Stimulated activated CD4-positive, alpha-beta T cell treated with anti-CD3 and anti-CD28 coated beads, Interleukin-2, amount 100 ng/mL, for 24 hours (primary cell): ENCODE data around the gene TULP1.

Experiments
- DNase-seq, 2 donors: peaks; one replicate each; pipeline ENCODE4 v3.0.0-alpha.2; 2020

The TULP1 gene

GRCh38 chr6:35496036-35496840 is 16.5 kb downstream of the TULP1 start:
- no peak for DNase-seq

DNA sequence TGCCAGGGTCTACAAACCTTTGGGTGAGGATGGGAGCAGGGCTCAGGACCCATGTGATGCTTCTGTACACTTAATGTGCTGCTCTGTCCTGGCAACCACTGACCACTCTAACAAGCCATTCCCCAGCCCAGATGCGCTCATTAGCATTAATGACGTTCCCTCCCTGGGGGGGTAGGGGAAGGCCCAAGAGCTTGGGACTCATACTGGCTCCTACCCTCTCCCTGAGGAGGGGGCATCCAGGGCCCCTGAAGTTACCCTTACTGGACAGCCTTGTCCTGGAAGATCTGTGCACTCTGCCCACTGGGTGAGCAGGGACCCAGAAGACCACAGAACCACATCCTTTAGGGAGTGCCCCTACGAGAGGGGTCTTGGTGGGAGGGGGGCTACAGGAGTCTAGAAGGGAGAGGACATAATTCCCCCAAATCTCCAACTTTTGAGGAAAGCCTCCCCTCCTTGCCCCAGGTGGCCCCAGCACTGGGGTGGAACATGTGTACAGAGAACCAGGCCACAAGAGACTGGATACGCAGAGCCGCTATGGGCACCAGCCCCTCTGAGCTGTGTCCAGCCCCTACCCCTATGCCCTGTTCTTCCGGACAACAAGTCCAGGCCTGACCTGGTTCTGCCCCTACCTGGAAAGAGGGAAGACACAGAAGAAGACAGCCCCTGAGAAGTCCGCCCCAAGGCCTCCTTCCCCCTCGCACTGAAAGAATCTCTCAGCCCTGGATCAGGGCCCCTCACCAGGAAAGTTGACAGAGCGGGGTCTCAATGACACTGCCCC is 17.2 kb downstream of the TULP1 start:
- DNase-seq: no peak

DNA sequence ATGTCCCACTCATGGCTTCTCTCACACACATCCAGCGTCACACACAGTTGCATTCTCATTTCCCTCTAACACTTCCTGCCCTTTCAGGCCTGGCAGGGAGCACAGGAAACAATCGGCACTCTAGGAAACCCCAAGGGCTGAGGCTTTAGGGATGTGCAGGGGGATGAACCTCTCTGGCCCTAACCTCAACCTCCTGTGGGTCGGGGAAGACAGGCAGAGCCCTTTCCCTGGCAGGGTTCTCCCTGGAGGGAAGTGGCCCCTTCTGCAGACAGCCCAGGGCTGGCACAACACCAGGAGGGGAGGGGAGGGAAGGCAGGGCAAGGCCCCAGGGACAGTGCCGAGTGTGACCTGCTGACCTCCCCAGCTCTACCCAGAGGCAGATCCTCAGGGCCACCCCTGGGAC is 18.5 kb downstream of the TULP1 start:
- DNase-seq: no peak

- DNase-seq: no peak
Observed at GRCh38 chr6:35493307-35493983, 19.3 kb downstream of the TULP1 start.

DNA sequence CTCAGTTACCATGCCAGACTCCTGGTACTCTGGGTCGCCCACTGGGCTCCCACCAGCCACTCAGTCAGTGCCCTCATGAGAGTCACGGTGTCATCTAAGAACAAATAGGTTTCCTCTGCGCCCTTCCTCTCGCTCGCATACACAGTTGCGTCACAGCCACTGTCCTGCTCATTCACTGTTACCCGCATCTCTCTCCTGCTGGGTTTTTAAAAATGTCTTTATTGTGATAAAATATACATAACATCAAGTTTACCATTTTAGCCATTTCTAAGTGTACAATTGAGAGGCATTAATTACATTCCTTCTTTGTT is 19.8 kb downstream of the TULP1 start:
- no peak for DNase-seq

GRCh38 chr6:35492258-35492973 is 20.3 kb downstream of the TULP1 start:
- DNase-seq: no peak

DNA sequence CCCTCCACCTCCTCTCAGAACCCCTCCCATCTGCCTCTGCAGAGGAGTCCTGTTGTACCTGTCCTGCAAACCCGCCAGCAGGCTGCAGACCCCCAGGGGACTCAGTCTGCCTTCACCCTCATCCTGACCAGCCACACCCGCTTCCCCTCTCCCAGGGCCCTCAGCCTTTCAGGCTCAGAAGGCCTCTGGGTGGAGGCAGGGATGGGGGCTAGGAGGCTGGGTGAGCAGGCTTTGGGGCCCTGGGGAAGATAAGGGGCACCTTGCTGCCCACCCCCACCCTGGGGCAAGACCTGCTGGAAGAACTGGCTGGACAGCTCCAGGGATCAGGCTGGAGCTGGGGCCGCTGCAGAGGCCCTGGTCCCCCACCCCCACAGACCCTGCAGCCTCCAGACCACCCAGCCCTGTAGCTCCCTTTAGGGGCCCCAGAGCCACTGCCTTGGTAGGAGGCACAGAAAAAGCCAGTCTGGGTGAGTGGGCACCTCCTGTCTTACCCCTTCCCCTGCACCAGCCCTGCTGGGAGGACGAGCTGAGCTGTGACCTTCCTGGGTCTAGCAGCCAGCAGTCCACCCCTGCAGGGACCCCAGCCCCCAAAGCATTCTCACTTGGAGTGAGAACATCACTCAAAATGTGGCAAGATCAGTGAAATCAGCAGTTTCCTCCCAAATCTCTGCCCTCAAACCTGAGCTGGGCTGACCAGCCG is 21.0 kb downstream of the TULP1 start:
- DNase-seq: no peak

- no peak for DNase-seq
Observed at GRCh38 chr6:35490821-35491557, 21.7 kb downstream of the TULP1 start.

DNA sequence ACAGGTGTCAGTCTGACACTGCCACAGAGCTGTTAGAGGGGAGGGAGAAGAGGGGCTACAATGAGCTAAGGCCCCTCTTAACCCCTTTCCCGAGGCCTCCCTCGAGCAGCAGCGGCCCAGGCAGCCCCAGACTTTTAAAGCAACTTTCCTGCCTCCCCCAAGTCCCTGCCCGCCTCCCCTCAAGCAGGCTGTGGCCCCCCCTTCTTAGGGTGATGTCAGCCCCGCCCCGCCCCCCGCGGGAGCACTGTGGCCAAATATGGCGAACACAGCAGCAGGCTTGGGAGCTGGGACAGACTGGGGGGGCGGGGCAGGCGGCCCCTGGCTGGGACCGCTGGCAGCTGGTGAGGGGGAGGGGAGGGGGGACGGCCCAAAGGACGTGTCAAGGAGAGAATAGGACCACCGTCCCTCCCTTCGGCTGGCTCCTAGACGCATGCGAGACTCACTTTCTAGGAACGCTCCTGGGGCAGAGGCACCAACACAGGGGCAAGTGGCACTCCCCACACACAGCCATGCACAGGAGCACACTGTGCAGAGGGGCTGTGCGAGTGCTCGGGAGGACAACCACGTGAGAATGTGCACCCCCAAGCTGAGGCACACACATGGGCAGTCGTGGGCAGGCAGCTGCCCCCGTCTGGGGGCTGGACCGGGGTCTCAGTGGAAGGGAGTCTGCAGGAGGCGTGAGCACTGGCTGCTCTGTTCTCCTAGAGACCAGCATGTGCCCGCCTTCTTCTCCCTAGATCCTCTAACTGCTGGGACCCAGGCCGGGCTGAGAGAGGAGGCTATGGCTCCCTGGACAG is 22.5 kb downstream of the TULP1 start:
- no peak for DNase-seq

- no peak for DNase-seq
Observed at GRCh38 chr6:35489066-35489465, 23.6 kb downstream of the TULP1 start.

- no peak for DNase-seq
Observed at GRCh38 chr6:35488517-35488862, 24.2 kb downstream of the TULP1 start.

GRCh38 chr6:35487658-35488516 is 24.8 kb downstream of the TULP1 start:
- no peak for DNase-seq

DNA sequence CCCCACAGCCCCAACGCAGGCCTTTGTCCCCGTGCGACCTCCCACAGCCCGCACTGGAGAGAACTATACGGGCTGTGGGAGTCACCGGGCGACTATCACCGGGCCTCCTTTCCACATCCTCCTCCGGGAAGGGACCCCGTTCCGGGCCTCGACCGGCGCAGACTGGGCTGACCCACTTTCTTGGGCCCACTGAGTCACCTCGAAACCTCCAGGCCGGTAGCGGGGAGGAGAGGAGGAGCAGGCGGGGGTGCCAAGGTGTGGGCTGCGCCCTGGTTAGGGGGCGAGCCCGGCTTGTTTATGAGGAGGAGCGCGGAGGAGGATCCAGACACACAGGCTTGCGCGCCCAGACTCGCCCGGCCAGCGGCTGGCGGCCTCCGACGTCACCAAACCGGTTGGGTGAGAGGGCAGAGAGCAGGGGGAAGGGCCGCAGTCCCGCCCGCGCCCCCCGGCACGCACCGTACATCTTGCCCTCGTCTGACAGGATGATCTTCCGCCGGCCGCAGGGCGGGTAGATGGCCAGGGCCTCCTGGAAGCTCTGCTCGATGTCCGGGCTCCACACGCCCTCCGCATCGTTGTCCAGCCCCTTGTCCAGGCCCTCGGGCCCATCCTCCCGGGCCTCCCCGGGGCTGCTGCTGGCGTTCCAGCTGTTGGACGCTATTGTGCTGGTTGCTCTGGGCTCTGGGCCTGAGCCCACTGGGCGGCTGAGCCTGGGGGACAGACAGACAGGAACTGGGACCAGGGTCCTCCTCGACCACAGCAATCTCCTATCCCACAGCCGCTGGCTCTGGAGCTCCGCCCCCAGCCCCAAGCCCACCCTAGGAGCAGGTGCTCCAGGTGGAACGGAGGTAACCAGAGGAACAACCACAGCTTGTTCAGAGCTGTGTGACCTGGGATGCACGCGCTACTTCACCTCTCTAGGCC is 26.4 kb downstream of the TULP1 start:
- no peak for DNase-seq

DNA sequence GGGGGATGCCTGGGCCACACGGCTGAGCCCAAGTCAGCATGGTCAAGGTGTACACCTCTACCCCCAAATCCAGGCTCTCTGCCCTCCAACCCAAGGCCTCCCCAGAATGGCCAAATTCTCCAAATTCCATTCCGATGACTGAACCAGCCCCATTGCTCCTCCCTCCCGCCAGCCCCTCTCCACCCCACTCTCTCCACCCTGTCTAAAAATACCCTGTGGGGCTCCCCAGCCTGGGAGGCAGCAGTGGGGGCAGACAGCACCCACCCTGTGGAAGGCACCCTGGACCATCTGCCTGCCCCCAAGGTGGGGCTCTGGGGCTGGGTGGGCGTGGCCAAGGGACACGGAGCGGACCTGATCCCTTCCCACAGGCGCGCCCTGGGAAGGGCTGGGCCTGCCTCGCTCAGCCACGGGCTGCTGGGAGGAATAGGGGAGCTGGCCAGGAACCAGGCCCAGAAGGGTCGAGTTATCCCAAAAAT is 27.3 kb downstream of the TULP1 start:
- no peak for DNase-seq

DNA sequence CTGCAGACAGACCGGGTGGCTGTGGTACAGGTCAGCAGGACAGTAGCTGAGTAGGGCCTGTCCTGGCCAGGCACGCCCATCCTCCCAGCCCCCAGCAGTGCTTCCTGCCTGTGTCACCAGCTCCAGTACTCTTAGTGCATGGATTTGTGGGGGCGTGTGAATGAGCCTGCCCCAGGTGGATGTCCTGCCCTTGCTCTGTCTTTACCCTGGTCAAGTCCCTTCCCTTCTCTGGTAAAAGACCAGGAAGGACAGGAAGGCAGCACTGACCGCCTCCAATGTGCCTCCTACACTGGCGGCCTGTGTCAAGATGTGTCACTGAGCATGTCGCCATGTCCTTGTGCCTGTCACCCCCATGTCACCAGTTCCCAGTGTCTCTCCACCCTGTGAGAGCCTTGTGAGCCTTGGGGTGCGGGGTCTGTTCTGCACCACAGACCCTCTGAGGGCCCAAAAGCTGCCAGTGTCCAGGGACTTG is 27.7 kb downstream of the TULP1 start:
- DNase-seq: no peak

DNA sequence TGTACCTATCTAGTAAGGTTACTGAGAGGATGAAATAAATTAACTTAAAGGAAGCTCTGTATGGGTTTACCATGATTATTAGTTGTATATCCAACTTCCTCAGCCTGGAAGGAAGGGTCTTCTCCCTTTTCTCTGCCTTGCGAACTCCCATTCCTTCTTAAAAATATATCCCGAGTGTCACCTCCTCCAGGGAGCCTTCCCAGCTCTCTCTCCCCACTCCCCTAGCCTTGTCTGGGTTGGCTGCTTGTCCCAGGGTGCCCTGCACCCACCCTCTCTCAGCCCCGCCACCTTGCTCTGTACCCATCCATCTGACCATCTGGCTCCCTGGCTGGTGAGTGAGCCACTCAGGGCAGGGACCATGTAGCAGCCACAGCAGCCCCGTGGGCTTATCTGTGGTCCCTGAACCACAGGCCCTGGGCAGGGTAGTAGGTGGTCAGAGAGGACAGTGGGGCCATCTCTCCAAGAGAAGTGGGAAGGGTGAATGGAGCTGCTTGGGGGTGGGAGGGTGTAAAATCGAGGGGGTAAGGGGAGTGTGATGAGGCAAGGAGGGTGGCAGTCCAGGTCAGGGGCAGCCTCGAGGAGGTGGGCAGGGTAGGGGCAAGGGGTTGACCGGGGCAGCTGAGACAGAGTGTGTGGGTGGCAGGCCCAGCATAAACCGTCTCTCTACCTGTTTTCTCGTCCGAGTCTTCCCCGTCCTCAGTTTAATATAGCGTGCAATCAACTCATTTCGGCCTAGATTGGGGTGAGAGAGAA is 28.6 kb downstream of the TULP1 start:
- no peak for DNase-seq

- DNase-seq: no peak
Observed at GRCh38 chr6:35483490-35483889, 29.2 kb downstream of the TULP1 start.

DNA sequence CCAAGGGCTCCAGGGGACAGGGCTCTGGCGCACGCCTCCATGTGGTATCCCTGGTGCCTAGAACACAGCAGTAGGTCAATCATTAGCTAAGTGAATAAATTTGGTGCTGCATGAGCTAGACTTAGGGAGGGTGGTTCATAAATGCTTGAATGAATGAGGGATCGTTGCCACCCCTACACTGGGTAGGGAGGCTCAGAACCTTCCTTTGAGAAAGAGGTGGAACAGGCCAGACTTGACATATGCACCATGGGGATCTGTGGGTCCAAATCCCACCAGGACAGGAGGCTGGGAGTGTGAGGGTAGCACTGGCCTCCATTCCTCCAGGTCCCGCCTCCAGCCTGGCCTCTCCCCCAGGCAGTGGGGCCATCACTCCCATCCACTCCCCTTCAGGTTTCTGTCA is 29.6 kb downstream of the TULP1 start:
- DNase-seq: no peak
